Stimulated activated naive CD8-positive, alpha-beta T cell treated with anti-CD3 and anti-CD28 coated beads, Interleukin-15, amount 100 ng/mL, for 72 hours (primary cell): ENCODE data around the gene ATP6V1D.

Source experiments
- ATAC-seq: fragments of 150-1000 bp; cut with Tn5 transposase; 2 replicates; pipeline ENCODE4 v1.10.0; 2021; ENCODE audit warnings: mild to moderate bottlenecking, moderate library complexity
- DNase-seq, 2 donors: peaks; one replicate each; pipeline ENCODE4 v3.0.0; 2021 to 2022
- H3K27ac Mint-ChIP-seq, 2 donors: one replicate each; pipeline ENCODE4 v1.8.0; 2022; ENCODE audit warnings: mild to moderate bottlenecking in 2 of 2, mixed read lengths in 2 of 2, moderate library complexity in 2 of 2
- H3K27me3 Mint-ChIP-seq: one replicate; pipeline ENCODE4 v1.8.0; 2022; ENCODE audit warnings: mixed read lengths
- H3K4me1 Mint-ChIP-seq: one replicate; pipeline ENCODE4 v1.8.0; 2022; ENCODE audit warnings: mild to moderate bottlenecking, mixed read lengths
- H3K4me3 Mint-ChIP-seq, 2 donors: one replicate each; pipeline ENCODE4 v1.8.0; 2022; ENCODE audit warnings: mild to moderate bottlenecking in 2 of 2, mixed read lengths in 2 of 2, moderate library complexity in 1 of 2
- H3K9me3 Mint-ChIP-seq, 2 donors: one replicate each; pipeline ENCODE4 v1.8.0; 2022; ENCODE audit warnings: mixed read lengths in 2 of 2

Gene ATP6V1D

GRCh38 chr14:67385618-67386017, 26.0 kb upstream of the ATP6V1D start:
- no peak for DNase-seq
- no peaks in the 10 kb centered on the region for H3K9me3 Mint-ChIP-seq
- no peak for ATAC-seq
- no peak overlapping the region for H3K27ac Mint-ChIP-seq
- H3K4me1 Mint-ChIP-seq: peaks cover 7% of the 10 kb centered on the region
- no peaks in the 10 kb centered on the region for H3K27me3 Mint-ChIP-seq
- no peak overlapping the region for H3K4me3 Mint-ChIP-seq

- no peaks in the 10 kb centered on the region for H3K9me3 Mint-ChIP-seq
- H3K27ac Mint-ChIP-seq: no peak overlapping the region
- no peaks in the 10 kb centered on the region for H3K27me3 Mint-ChIP-seq
- ATAC-seq: no peak
- H3K4me1 Mint-ChIP-seq: peaks cover 7% of the 10 kb centered on the region
- DNase-seq: no peak
- no peak overlapping the region for H3K4me3 Mint-ChIP-seq
Observed at GRCh38 chr14:67385120-67385519, 25.5 kb upstream of the ATP6V1D start.

- H3K9me3 Mint-ChIP-seq: no peaks in the 10 kb centered on the region
- peaks cover 23% of the 10 kb centered on the region for H3K4me1 Mint-ChIP-seq
- ATAC-seq (no peak), DNase-seq (no peak)
- no peaks in the 10 kb centered on the region for H3K27me3 Mint-ChIP-seq
- no peak overlapping the region for H3K27ac Mint-ChIP-seq
- H3K4me3 Mint-ChIP-seq: no peak overlapping the region
Observed at GRCh38 chr14:67377916-67378315, 18.3 kb upstream of the ATP6V1D start.

GRCh38 chr14:67373347-67373746, 13.7 kb upstream of the ATP6V1D start:
- H3K9me3 Mint-ChIP-seq: no peaks in the 10 kb centered on the region
- H3K4me3 Mint-ChIP-seq: no peak overlapping the region
- ATAC-seq: peak; percentile 95
- DNase-seq: no peak
- no peaks in the 10 kb centered on the region for H3K27me3 Mint-ChIP-seq
- H3K4me1 Mint-ChIP-seq: peaks cover 41% of the 10 kb centered on the region
- peak overlapping the region in 1 of 2 donors; percentile 70 for H3K27ac Mint-ChIP-seq

GRCh38 chr14:67372833-67373232, 13.2 kb upstream of the ATP6V1D start:
- ATAC-seq (no peak), DNase-seq (no peak)
- Mint-ChIP-seq H3K9me3 (no peaks in the 10 kb centered on the region), H3K27ac (peak overlapping the region; percentile 37 to 42), H3K4me1 (peaks cover 46% of the 10 kb centered on the region), H3K4me3 (peak overlapping the region in 1 of 2 donors; percentile 20), H3K27me3 (no peaks in the 10 kb centered on the region)

- H3K9me3 Mint-ChIP-seq: no peaks in the 10 kb centered on the region
- H3K27ac Mint-ChIP-seq: peak overlapping the region in 1 of 2 donors; percentile 38
- DNase-seq: no peak
- H3K4me3 Mint-ChIP-seq: no peak overlapping the region
- H3K4me1 Mint-ChIP-seq: peaks cover 50% of the 10 kb centered on the region
- ATAC-seq: no peak
- H3K27me3 Mint-ChIP-seq: no peaks in the 10 kb centered on the region
Observed at GRCh38 chr14:67371247-67372148, 11.9 kb upstream of the ATP6V1D start.

- peaks cover 51% of the 10 kb centered on the region for H3K4me1 Mint-ChIP-seq
- H3K27me3 Mint-ChIP-seq: no peaks in the 10 kb centered on the region
- H3K9me3 Mint-ChIP-seq: no peaks in the 10 kb centered on the region
- ATAC-seq (no peak), DNase-seq (no peak)
- no peak overlapping the region for H3K4me3 Mint-ChIP-seq
- peak overlapping the region in 1 of 2 donors; percentile 38 for H3K27ac Mint-ChIP-seq
Observed at GRCh38 chr14:67370830-67371229, 11.2 kb upstream of the ATP6V1D start.

- DNase-seq (no peak), ATAC-seq (no peak)
- H3K4me3 Mint-ChIP-seq: peak overlapping the region in 1 of 2 donors; percentile 21
- H3K9me3 Mint-ChIP-seq: no peaks in the 10 kb centered on the region
- H3K4me1 Mint-ChIP-seq: peaks cover 57% of the 10 kb centered on the region
- H3K27me3 Mint-ChIP-seq: no peaks in the 10 kb centered on the region
- no peak overlapping the region for H3K27ac Mint-ChIP-seq
Observed at GRCh38 chr14:67365476-67365875, 5.9 kb upstream of the ATP6V1D start.

GRCh38 chr14:67360470-67361206, 1.0 kb upstream of the ATP6V1D start:
- DNase-seq (no peak), ATAC-seq (peak; percentile 36)
- Mint-ChIP-seq H3K4me1 (peaks cover 61% of the 10 kb centered on the region), H3K27me3 (no peaks in the 10 kb centered on the region), H3K27ac (peak overlapping the region; percentile 97 to 99), H3K4me3 (peak overlapping the region; percentile 95 to 96), H3K9me3 (no peaks in the 10 kb centered on the region)

- DNase-seq (no peak), ATAC-seq (peak; percentile 0)
- Mint-ChIP-seq H3K27ac (peak overlapping the region; percentile 97 to 99), H3K27me3 (no peaks in the 10 kb centered on the region), H3K4me1 (peaks cover 53% of the 10 kb centered on the region), H3K9me3 (no peaks in the 10 kb centered on the region), H3K4me3 (peak overlapping the region; percentile 95 to 96)
Observed at GRCh38 chr14:67358924-67359774, 455 bp downstream of the ATP6V1D start.

- DNase-seq (no peak), ATAC-seq (no peak)
- no peaks in the 10 kb centered on the region for H3K27me3 Mint-ChIP-seq
- H3K4me1 Mint-ChIP-seq: peaks cover 41% of the 10 kb centered on the region
- H3K4me3 Mint-ChIP-seq: peak overlapping the region; percentile 95 to 96
- H3K27ac Mint-ChIP-seq: no peak overlapping the region
- H3K9me3 Mint-ChIP-seq: no peaks in the 10 kb centered on the region
Observed at GRCh38 chr14:67357969-67358354, 1.6 kb downstream of the ATP6V1D start.

GRCh38 chr14:67357186-67357968, 2.2 kb downstream of the ATP6V1D start:
- peak overlapping the region; percentile 22 to 91 for H3K27ac Mint-ChIP-seq
- H3K4me3 Mint-ChIP-seq: peak overlapping the region in 1 of 2 donors; percentile 37
- H3K4me1 Mint-ChIP-seq: peaks cover 35% of the 10 kb centered on the region
- no peaks in the 10 kb centered on the region for H3K27me3 Mint-ChIP-seq
- no peaks in the 10 kb centered on the region for H3K9me3 Mint-ChIP-seq
- DNase-seq (no peak), ATAC-seq (no peak)

- DNase-seq: no peak
- H3K9me3 Mint-ChIP-seq: no peaks in the 10 kb centered on the region
- H3K27ac Mint-ChIP-seq: no peak overlapping the region
- H3K27me3 Mint-ChIP-seq: no peaks in the 10 kb centered on the region
- H3K4me3 Mint-ChIP-seq: no peak overlapping the region
- H3K4me1 Mint-ChIP-seq: peaks cover 6% of the 10 kb centered on the region
- no peak for ATAC-seq
Observed at GRCh38 chr14:67352055-67352454, 7.5 kb downstream of the ATP6V1D start.

- ATAC-seq (no peak), DNase-seq (no peak)
- no peak overlapping the region for H3K27ac Mint-ChIP-seq
- H3K9me3 Mint-ChIP-seq: no peaks in the 10 kb centered on the region
- H3K27me3 Mint-ChIP-seq: no peaks in the 10 kb centered on the region
- H3K4me3 Mint-ChIP-seq: no peak overlapping the region
- no peaks in the 10 kb centered on the region for H3K4me1 Mint-ChIP-seq
Observed at GRCh38 chr14:67345583-67345982, 14.0 kb downstream of the ATP6V1D start.
